SJSA1 (cell line): ENCODE data around the gene TMPRSS6. TPM values are rescaled to one million over a fixed set of nuclear protein-coding genes. Genes with fewer than 3 reads are reported as not detected.

Experiments used
- DNase-seq, 2 experiments: peaks; one replicate each; pipeline ENCODE4 v3.0.0-alpha.2; 2015 to 2020; ENCODE audit warnings: low spot score in 2 of 2, low read depth in 1 of 2
- H3K27ac ChIP-seq: fragments of 250-450 bp; sonication (Bioruptor Pico); 2 replicates; pipeline ENCODE4 v1.5.1; 2020; ENCODE audit warnings: mild to moderate bottlenecking, moderate library complexity
- H3K27me3 ChIP-seq: fragments of 250-450 bp; sonication (Bioruptor Pico); replicated peaks from 2 replicates; pipeline ENCODE4 v1.5.1; 2020; ENCODE audit warnings: mild to moderate bottlenecking, moderate library complexity
- H3K36me3 ChIP-seq: fragments of 250-450 bp; sonication (Bioruptor Pico); 2 replicates; pipeline ENCODE4 v1.5.1; 2020; ENCODE audit warnings: mild to moderate bottlenecking
- H3K4me1 ChIP-seq: fragments of 250-450 bp; sonication (Bioruptor Pico); replicated peaks from 2 replicates; pipeline ENCODE4 v1.6.1; 2021; ENCODE audit warnings: mild to moderate bottlenecking
- H3K4me3 ChIP-seq: fragments of 250-450 bp; sonication (Bioruptor Pico); 2 replicates; pipeline ENCODE4 v1.5.1; 2020; ENCODE audit warnings: mild to moderate bottlenecking
- H3K9me3 ChIP-seq: fragments of 250-450 bp; sonication (Bioruptor Pico); replicated peaks from 2 replicates; pipeline ENCODE4 v1.5.1; 2020; ENCODE audit warnings: mild to moderate bottlenecking
- total RNA-seq: library from RNA; depleted of rRNA; stranded (reverse); fragments of >200 nt; shearing (Covaris generic); gene quantifications from 2 replicates; pipeline ENCODE4 v1.2.3, GENCODE V29; 2014

Gene TMPRSS6
- total RNA-seq, 1 experiment from 2014 or later, result not detected

DNA sequence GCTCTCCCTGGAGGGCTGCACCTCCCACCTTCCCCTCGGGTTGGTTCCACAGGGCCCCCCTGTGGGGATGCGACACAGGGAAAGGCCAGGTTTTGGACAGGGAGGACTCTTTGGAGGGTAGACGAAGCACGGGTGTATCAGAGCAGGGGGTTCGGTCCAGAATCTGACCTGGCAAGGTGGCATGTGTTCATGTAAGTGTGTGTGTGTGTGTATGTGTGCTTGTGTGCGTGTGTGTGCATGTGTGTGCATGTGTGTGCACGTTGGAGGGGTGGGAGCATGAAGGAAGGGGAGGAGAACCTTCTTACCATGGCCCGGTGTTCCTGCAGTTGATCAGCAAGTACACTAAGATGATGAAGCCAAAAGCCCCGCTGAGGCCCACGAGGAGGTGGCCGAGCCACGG lies 25.5 kb upstream of the TMPRSS6 start:
- Histone ChIP-seq H3K4me3 (no peak overlapping the region), H3K27me3 (peaks cover 4% of the 10 kb centered on the region; the same call in 1 of the 2 replicates), H3K36me3 (no peaks in the 10 kb centered on the region), H3K4me1 (no peaks in the 10 kb centered on the region), H3K27ac (no peak overlapping the region), H3K9me3 (no peaks in the 10 kb centered on the region)
- no peak for DNase-seq

DNA sequence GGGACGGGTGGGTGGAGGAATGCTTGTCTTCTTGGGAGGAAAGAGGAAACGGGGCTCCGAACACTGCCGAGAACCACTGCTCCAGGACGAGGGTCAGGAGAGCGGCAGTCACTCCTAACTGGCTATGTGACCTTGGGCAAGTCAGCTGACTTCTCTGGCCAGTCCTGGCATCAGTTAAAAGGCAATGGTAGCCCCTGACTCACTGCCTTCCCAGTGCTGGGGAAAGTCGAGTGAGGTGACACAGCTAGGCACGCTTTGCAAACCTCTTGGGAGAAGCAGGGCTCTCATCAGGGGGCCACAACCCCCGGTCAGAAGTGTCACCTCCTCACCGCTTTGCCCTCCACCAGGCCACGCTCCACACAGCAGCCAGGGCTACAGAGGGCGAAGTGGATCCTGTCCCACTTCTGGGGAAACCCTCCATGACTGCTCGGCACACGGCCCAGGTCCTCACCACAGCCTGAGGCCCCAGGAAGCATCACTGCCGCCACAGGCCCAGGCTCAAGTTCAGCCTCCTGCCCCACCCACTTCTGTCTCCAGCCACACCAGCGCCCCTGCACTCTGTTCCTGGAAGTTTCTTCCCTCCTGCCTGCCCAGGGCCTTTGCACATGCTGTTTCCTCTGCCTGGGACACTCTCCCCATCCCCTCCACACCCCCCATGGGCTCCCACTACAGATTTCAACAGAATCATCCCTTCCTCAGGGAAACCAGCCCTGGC lies 23.9 kb upstream of the TMPRSS6 start:
- no peak for DNase-seq
- H3K27ac ChIP-seq, result no peak overlapping the region
- H3K36me3 ChIP-seq, result no peaks in the 10 kb centered on the region
- H3K27me3 ChIP-seq, result peaks cover 4% of the 10 kb centered on the region; the same call in 1 of the 2 replicates
- H3K4me1 ChIP-seq, result no peaks in the 10 kb centered on the region
- no peak overlapping the region for H3K4me3 ChIP-seq
- no peaks in the 10 kb centered on the region for H3K9me3 ChIP-seq

DNA sequence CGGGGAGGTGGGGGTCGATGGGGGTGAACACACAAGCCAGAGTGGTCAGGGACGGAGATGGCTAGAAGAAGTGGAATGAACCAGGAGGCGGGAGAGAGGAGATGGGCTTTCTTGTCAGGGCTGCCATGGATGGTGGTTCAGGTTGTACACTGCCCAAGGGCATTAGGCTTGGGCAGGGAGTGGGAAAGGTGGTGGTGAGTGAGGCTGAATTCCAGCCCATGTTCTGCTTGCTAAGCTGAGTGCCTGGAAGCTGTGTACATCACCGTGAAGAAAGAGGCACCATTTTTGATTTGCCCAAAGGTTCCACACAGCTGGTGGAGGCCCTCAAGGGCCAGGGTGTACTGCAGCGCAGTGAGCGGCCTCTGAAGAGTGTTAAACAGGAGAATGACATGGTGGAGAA lies 23.3 kb upstream of the TMPRSS6 start:
- Histone ChIP-seq H3K4me1 (no peaks in the 10 kb centered on the region), H3K27ac (no peak overlapping the region), H3K4me3 (no peak overlapping the region), H3K9me3 (no peaks in the 10 kb centered on the region), H3K36me3 (no peaks in the 10 kb centered on the region), H3K27me3 (no peaks in the 10 kb centered on the region)
- no peak for DNase-seq

DNA sequence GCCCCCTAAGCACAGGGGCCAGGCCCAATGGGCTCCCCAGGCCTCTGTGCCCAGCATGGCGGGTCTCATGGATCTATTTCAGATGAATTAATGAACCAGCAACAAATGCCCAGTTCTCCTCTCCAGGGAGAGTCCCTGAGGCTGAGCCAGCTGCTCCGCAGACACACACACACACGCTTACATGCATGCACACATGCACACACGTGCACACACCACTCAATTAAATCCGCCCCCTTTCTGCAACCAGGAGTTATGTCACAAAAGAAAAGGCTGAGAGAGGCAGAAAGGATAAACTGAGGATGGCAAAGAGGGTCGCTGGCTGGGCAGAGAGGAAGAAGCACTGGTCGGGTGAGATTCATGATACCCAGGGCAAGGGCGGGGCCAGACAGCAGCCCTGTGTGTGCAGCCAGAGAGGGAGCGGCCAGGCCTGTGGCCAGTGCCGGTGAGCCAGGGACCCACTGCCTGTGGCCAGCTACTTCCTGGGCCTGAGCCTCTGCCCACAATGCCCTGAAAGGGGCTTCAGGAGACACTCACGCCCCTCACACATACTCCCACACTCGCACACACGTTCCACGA lies 20.4 kb upstream of the TMPRSS6 start:
- Histone ChIP-seq H3K27ac (no peak overlapping the region), H3K4me3 (no peak overlapping the region), H3K27me3 (no peaks in the 10 kb centered on the region), H3K4me1 (no peaks in the 10 kb centered on the region), H3K9me3 (no peaks in the 10 kb centered on the region), H3K36me3 (no peaks in the 10 kb centered on the region)
- DNase-seq, result no peak

DNA sequence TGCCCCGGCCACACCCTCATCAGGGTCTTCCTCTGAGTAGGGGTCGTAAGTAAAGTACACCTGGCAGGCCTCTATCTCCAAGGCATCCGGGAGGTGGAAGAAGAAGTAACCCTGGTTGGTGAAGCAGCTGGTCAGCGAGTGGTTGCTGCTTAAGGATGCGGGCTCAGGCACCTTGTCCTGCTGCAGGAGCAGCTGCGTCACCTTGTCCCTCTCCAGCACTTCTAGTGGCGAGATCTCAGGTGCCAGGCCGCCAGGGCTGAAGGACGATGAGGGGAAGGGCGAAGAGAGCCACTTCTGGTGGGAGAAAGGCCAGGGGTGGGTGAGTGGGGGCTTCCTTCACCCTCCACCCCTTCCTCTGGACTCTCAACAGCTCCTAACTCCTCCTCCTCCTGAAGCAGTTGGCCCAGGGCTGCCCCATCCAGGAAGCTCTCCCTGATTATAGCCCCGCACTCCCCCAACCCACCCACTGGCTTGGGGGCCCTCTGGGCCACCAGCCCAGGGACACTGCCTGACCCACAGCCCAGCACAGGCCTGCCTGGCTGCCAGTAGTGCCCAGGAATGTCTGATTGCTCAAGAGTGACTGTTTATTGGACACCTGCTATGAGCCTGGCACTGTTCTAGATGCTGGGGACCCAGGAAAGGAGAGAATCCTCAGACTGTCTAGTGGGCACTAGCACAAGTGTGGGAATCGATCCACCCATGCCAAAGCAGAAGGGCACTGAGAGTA lies 19.2 kb upstream of the TMPRSS6 start:
- Histone ChIP-seq H3K36me3 (no peaks in the 10 kb centered on the region), H3K27me3 (no peaks in the 10 kb centered on the region), H3K27ac (no peak overlapping the region), H3K9me3 (no peaks in the 10 kb centered on the region), H3K4me3 (no peak overlapping the region), H3K4me1 (no peaks in the 10 kb centered on the region)
- no peak for DNase-seq

DNA sequence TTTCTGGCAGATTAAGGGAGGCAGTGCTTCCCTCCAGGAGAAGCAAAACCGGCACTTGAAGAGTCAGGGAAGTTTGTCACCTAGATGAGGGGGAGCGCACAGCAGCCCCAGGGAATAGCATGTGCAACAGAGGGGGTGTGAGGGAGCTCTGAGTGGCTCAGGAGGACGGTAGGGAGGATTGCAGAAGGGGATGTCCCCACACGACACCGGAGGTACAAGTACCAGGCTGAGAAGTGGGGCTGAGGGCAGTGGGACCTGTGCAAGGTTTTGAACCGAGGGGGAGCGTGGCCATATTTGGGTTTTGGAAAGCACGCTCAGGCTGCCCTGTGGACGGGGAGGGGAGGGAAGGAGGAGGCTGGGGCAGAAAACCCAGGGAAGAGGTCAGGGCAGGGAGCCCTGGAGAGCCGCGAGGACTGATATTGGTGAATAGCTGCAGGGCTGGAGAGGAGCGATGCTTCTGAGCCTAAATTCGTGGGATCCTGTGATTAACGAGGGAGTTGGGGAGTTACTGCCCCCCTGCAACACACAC lies 17.9 kb upstream of the TMPRSS6 start:
- DNase-seq, result no peak
- Histone ChIP-seq H3K36me3 (no peaks in the 10 kb centered on the region), H3K27ac (no peak overlapping the region), H3K4me3 (no peak overlapping the region), H3K4me1 (peaks cover 4% of the 10 kb centered on the region), H3K27me3 (no peaks in the 10 kb centered on the region), H3K9me3 (no peaks in the 10 kb centered on the region)

DNA sequence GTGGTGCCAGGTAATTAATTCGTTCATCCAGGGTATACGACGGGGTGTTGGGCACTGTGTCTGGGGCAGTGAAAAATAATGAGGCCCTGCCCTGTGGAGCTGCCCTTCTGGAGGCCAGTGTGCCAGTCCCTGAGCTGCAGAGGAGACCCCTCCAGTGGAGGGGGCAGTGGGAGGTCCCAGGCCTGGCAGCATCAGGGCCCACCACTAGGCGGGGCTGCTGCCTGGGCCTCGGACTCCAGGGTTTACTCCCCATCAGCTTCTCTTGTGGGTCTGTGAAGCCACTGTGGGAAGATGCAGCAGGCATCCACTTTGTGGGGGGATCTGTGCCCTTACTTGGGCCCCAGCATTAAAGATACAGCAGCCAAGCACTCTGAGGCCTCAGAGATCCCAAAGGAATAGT lies 17.4 kb upstream of the TMPRSS6 start:
- Histone ChIP-seq H3K27ac (no peak overlapping the region), H3K27me3 (no peaks in the 10 kb centered on the region), H3K4me1 (peaks cover 10% of the 10 kb centered on the region), H3K4me3 (no peak overlapping the region), H3K9me3 (no peaks in the 10 kb centered on the region), H3K36me3 (no peaks in the 10 kb centered on the region)
- no peak for DNase-seq

DNA sequence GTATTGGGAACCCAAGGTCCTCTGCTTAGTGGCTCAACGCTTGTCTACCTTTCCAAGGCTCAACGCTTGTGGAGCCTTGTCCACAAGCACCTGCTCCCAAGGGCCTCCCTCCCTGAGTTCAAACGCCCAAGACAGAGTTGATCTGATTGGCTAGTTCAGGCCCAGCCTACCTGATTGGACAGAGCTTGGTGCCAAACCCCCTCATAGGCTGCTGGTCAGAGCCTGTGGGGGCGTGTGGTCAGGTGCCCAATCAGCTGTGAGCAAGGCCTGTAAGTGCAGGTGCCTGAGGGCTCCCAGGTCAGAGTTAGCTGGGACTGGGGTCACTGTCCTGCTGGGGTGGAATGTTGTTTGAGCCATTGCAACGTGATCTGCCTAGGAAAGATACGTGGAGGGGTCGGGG lies 16.9 kb upstream of the TMPRSS6 start:
- DNase-seq, result no peak
- H3K27ac ChIP-seq, result no peak overlapping the region
- no peaks in the 10 kb centered on the region for H3K27me3 ChIP-seq
- H3K4me1 ChIP-seq, result peaks cover 12% of the 10 kb centered on the region
- H3K4me3 ChIP-seq, result no peak overlapping the region
- no peaks in the 10 kb centered on the region for H3K9me3 ChIP-seq
- H3K36me3 ChIP-seq, result no peaks in the 10 kb centered on the region

DNA sequence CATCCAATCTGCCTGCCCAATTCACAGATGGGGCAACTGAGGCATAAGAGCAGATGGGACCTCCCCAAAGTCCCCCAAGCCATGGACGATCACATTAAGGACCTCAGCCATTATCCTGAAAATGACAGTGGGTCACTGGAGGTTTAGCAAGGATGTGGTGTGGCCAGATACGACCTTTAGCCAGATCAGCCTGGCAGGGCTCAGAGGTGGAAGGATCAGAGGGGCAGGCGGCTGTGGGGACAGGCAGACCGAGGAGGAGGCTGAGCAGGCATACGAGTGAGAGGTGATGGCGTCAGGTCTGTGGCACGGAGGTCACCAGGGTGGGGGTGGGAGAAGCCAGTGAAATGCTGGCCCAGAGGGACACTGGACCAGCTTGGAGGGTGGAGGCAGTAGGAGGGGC lies 14.1 kb upstream of the TMPRSS6 start:
- no peak overlapping the region for H3K27ac ChIP-seq
- H3K4me1 ChIP-seq, result peaks cover 12% of the 10 kb centered on the region
- no peaks in the 10 kb centered on the region for H3K27me3 ChIP-seq
- no peaks in the 10 kb centered on the region for H3K36me3 ChIP-seq
- H3K9me3 ChIP-seq, result no peaks in the 10 kb centered on the region
- DNase-seq, result no peak
- no peak overlapping the region for H3K4me3 ChIP-seq

DNA sequence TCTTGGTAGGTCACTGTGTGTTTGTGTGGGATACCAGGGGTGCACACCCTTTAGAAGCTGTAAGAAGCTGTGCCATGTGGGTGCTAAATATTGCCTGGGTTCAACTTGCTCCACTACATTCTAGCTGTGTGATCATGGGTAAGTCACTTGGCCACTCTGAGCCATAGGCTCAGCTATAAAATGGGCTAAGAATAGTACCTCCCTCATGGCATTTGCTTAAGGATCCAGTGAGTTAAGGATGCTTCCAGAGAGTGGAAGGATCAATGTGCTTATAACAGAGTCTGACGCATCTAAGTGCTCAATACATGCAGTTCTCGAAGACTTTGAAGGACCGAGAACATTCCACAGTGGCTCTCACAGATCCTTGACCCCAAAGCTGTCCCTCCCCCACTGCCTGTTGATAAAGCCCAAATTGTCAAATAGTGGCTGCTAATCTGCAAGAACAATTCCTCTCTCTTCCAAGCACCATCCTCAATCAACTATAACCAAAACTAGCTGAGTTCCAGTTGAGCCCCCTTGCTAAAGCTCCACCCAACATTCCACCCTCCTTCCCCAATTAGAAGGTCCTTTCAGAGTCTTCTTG lies 13.2 kb upstream of the TMPRSS6 start:
- Histone ChIP-seq H3K9me3 (no peaks in the 10 kb centered on the region), H3K36me3 (no peaks in the 10 kb centered on the region), H3K27ac (no peak overlapping the region), H3K4me3 (no peak overlapping the region), H3K27me3 (no peaks in the 10 kb centered on the region), H3K4me1 (peaks cover 12% of the 10 kb centered on the region)
- DNase-seq, result no peak

DNA sequence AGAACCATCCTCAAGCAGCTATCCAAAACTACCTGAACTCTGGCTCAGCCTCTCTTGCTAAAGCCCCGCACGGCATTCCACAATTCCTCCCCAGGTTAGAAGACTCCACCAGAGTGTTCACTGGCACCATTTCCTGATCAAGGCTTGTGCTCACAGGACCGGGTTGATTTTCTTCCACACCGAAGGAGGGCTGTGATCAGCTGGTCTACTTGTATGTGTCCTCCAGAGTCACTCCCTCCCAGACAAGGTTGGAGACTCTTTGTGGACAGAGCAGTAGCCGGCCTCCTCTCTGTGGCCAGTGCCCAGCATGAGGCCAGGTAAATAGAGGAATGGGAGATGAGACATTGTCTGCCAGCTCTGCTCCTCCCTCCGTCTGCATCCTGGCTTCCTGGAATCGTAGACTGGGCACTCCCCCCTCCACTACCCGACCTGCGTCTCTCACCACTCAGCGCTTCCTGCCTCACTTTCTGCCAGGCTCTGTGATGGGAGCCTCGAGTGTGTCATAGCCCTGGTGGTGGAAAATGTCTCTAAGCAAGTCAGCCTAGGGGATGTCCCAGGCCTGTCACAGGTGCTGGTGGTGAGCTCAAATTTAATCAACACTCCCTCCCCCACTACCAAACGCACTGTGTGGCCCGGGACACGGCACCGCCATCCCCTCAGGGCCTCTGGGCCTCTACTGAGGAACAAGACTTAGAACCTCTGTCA lies 12.5 kb upstream of the TMPRSS6 start:
- H3K27me3 ChIP-seq, result no peaks in the 10 kb centered on the region
- H3K36me3 ChIP-seq, result no peaks in the 10 kb centered on the region
- H3K9me3 ChIP-seq, result no peaks in the 10 kb centered on the region
- peak; percentile 52 to 60 for DNase-seq
- H3K27ac ChIP-seq, result no peak overlapping the region
- no peak overlapping the region for H3K4me3 ChIP-seq
- peaks cover 12% of the 10 kb centered on the region for H3K4me1 ChIP-seq

DNA sequence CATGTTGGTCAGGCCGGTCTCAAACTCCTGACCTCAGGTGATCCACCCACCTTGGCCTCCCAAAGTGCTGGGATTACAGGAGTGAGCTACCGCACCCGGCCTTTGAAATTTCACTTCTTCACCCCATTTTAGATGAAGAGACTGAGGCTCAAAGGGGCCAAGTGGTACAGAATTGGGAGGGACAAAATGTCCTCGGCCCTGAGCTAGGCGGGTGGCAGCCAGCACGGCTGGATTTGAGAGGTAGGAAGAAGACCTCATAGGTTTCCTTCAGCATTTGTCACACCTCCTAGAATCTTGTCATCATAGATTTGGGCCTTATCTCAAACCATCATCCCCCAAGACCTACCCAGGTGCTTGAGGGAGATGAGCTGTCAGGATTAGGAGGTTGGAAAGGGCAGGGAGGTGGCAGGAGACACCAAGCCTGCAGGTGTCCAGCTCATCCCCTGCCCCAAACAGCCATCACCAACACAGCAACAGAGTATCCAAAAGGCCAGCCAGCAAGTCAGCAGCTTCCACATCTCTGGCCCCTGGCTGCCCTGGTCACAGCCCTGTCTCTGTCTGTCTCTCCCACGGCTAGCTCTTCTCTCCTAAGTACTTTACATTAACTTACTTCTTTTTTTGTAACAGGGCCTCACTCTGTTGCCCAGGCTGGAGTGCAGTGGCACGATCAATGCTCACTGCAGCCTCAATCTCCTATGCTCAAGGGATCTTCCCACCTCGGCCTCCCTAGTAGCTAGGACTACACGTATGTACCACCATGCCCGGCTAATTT lies 11.2 kb upstream of the TMPRSS6 start:
- Histone ChIP-seq H3K36me3 (no peaks in the 10 kb centered on the region), H3K27ac (no peak overlapping the region), H3K4me3 (no peak overlapping the region), H3K4me1 (peaks cover 12% of the 10 kb centered on the region), H3K9me3 (no peaks in the 10 kb centered on the region), H3K27me3 (0 out of 2 replicates have a peak, but pooled peaks cover 1% of the 10 kb centered on the region)
- no peak for DNase-seq

DNA sequence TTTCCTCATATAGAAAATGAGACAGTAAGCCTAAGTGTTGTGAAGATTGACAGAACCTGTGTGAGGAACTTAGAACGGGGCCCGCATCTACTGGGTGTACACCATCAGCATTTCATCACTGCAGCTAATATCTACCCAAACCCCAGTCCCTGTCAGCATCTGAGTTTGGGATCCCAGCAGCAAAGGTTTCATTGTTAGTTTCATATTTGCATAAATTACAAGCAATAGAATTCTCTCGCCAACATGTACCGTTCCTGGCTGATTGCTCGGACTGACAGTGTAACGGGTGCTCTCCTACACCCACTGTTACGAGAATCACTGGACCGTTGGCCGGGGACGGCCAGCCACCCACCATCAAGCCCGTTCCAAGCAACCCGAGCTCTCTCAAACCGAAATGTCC lies 10.4 kb upstream of the TMPRSS6 start:
- H3K27ac ChIP-seq, result no peak overlapping the region
- no peak overlapping the region for H3K4me3 ChIP-seq
- no peak for DNase-seq
- peaks cover 12% of the 10 kb centered on the region for H3K4me1 ChIP-seq
- H3K9me3 ChIP-seq, result no peaks in the 10 kb centered on the region
- H3K36me3 ChIP-seq, result no peaks in the 10 kb centered on the region
- peaks cover 10% of the 10 kb centered on the region for H3K27me3 ChIP-seq
